ENCODE data around the gene HSFX4. TPM values are rescaled to one million over a fixed set of nuclear protein-coding genes. Genes with fewer than 3 reads are reported as not detected.
A peak's percentile ranks its signal among the peaks of the same experiment; 100 is the strongest.

Gene HSFX4
- total and polyA plus RNA-seq, 9 of the 15 experiments (the other 6 are each of a cell fraction or from before 2014, with no cell fraction given) = 0.10 to 0.24 (median 0.14) TPM; not detected in 6

- TF ChIP-seq TFE3 (CRISPR knock-in tag; IDR thresholded peaks at IDR 0.05) = no peak
- no peak for TF ChIP-seq SIX5 (IDR thresholded peaks at IDR 0.05; ENCODE audit: borderline replicate concordance in 1 of 2, insufficient read depth in 1 of 2, low read depth in 1 of 2, low read length in 2 of 2)
- TF ChIP-seq FOXO4 (CRISPR knock-in tag; IDR thresholded peaks at IDR 0.05) = no peak
- TF ChIP-seq WHSC1 (IDR thresholded peaks at IDR 0.05; ENCODE audit: low read length) = no peak
- TF ChIP-seq, protein P1, sequence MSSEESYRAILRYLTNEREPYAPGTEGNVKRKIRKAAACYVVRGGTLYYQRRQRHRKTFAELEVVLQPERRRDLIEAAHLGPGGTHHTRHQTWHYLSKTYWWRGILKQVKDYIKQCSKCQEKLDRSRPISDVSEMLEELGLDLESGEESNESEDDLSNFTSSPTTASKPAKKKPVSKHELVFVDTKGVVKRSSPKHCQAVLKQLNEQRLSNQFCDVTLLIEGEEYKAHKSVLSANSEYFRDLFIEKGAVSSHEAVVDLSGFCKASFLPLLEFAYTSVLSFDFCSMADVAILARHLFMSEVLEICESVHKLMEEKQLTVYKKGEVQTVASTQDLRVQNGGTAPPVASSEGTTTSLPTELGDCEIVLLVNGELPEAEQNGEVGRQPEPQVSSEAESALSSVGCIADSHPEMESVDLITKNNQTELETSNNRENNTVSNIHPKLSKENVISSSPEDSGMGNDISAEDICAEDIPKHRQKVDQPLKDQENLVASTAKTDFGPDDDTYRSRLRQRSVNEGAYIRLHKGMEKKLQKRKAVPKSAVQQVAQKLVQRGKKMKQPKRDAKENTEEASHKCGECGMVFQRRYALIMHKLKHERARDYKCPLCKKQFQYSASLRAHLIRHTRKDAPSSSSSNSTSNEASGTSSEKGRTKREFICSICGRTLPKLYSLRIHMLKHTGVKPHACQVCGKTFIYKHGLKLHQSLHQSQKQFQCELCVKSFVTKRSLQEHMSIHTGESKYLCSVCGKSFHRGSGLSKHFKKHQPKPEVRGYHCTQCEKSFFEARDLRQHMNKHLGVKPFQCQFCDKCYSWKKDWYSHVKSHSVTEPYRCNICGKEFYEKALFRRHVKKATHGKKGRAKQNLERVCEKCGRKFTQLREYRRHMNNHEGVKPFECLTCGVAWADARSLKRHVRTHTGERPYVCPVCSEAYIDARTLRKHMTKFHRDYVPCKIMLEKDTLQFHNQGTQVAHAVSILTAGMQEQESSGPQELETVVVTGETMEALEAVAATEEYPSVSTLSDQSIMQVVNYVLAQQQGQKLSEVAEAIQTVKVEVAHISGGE (CRISPR knock-in tag; IDR thresholded peaks at IDR 0.05) = peak in 1 of 3 experiments; percentile 34; a peak in 1 of 6 replicates
- no peak for TF ChIP-seq FOXP4 (CRISPR knock-in tag; IDR thresholded peaks at IDR 0.05; ENCODE audit: borderline replicate concordance)
- no peak for TF ChIP-seq ZNF584 (CRISPR knock-in tag; IDR thresholded peaks at IDR 0.05; ENCODE audit: low read depth)
- TF ChIP-seq NFIC (IDR thresholded peaks at IDR 0.05) = peak; percentile 84
- TF ChIP-seq ZNF197 (CRISPR knock-in tag; IDR thresholded peaks at IDR 0.05; ENCODE audit: low read depth) = no peak
- peak; percentile 82 for TF ChIP-seq SPI1 (IDR thresholded peaks at IDR 0.05; ENCODE audit: borderline replicate concordance, low read depth, low read length)
- TF ChIP-seq FOSL1 (tag; conservative IDR thresholded peaks at IDR 0.05) = no peak
- TF ChIP-seq MNT (conservative IDR thresholded peaks at IDR 0.05) = peak in 1 of 2 experiments; percentile 25; a peak in 1 of 4 replicates
- TF ChIP-seq, protein P2, sequence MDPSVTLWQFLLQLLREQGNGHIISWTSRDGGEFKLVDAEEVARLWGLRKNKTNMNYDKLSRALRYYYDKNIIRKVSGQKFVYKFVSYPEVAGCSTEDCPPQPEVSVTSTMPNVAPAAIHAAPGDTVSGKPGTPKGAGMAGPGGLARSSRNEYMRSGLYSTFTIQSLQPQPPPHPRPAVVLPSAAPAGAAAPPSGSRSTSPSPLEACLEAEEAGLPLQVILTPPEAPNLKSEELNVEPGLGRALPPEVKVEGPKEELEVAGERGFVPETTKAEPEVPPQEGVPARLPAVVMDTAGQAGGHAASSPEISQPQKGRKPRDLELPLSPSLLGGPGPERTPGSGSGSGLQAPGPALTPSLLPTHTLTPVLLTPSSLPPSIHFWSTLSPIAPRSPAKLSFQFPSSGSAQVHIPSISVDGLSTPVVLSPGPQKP (CRISPR knock-in tag; IDR thresholded peaks at IDR 0.05) = no peak
These were observed 10.7 kb downstream of the HSFX4 start (continued) for GRCh38 chrX:149939905-149940673.

All from K562 (cell line).